Measurements from ENCODE around the gene PDE6B.
"Not testable (repeated sequence)": the region's sequence is repeated elsewhere in the genome, so short reads cannot be mapped to it uniquely, and the experiment has no call there.

The PDE6B gene

GRCh38 chr4:624705-625590, at the start of gene PDE6B:
Gene PDE6B (plus strand): TSS chr4:625573. CDS start chr4:625627, 54 bp downstream.
- DNase-seq (ENCODE audit: low read depth): no peak

DNA sequence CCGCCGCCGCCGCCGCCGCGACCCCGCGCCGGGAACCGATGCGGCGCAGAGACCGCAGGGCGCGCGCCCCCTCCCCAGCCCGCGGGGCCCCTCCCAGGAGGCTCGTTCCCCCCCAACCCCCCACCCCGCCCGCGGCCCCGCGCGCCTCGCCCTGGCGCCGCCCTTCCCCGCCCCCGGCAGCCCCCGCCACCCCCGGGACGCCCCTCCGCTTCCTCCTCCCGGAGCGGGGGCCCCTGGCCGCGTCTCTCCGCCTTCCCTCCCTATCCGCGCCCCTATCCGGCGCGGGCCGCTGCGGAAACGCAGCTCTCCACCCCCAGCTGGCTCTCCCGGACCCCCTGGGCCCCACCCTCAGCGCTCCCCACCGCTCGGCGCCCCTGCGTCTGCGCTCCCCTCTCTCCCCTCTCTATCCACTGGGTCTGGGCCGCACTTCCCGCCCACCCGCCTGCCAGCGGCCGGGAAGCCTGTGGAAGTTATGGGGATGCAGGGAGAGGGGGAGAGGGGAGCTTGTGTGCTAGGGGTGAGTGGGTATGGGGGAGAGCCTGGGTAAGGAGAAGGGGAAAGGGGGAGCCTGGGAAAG, 49.0 kb upstream of the PDE6B start, which contains the start of gene TMEM271:
Gene TMEM271 (minus strand): TSS at position 51 of the 577 bp plus-strand sequence. CDS start 233 bp downstream, outside the sequence.
- DNase-seq (ENCODE audit: low read depth): no peak

DNA sequence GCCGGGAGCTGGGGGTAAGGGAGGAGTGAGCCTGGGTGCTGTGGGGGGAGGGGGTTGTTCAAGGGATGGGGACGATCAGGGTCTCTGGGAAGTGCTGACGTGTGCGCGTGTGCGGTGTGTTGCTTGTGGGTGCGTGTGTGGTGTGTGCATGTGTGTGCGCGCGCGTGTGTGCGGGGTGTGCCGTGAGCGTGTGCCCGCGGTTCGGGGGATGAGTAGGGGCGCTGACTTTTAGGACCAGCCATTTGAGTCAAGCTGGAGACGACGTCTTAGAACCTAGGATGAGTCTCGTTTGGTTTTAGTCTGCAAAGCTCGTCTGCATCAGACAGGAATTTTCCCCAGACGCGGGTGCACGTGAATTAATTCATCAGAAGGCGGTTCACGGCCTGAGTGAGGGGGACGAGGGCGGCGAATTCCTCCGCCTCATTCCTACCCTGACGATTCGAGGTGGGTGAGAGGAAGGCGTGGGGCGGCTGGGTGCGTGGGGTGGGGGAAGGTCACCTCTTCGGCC, 48.3 kb upstream of the PDE6B start:
- no peak for DNase-seq (ENCODE audit: low read depth)

- DNase-seq (ENCODE audit: low read depth): no peak
These were observed 47.6 kb upstream of the PDE6B start for GRCh38 chr4:577499-578450.

DNA sequence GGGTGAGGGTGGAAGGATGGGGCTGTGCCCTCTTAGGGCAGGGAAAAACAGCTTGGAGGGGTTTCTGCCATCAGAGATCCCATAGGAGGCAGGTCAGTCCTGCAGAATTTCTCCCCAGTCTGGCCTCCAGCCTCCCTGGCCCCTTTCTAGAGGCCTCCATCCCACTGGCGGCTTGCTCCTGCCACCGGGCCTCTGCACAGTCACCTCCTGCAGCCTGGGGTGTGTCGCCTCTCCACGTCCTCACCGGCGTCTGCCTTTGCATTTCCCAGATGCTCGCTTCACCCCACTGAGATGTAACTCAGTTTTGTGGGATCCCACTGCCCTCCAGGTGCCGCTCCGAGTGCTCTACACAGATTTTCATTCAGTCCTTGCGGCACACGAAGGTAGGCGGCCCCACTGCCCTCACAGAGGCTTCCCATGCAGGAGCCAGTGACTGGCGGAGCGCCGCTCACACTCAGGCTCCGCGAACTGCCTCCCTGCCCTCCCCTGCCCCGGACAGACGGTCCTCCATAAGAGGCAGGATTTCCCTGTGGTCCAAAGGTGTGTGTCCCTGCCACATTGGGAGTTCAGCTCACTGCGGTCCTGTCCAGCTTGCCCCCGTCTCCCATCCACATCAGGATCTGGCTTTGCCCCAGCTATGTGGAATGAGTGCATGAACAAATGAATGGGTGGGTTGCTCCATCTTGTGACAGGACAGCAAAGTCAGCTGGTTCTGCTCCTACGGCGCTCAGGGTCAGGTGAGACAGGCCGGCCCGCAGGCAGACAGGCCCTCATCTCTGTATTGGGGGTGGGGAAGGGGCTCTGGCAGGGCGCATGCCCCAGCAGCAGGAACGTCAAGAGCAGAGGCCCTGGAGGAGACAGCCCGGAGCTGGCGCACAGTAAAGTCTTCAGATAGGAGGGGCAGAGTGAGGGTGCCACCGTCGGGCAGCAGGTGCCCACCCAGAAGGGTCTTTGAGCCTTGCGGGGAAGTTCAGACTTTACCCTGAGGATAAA, 46.6 kb upstream of the PDE6B start:
- DNase-seq (ENCODE audit: low read depth): no peak

GRCh38 chr4:579543-580175, 45.7 kb upstream of the PDE6B start:
- DNase-seq (ENCODE audit: low read depth): no peak

GRCh38 chr4:581181-581580, 44.2 kb upstream of the PDE6B start:
- DNase-seq (ENCODE audit: low read depth): no peak

- DNase-seq (ENCODE audit: low read depth): no peak
These were observed 43.5 kb upstream of the PDE6B start for GRCh38 chr4:581753-582361.

DNA sequence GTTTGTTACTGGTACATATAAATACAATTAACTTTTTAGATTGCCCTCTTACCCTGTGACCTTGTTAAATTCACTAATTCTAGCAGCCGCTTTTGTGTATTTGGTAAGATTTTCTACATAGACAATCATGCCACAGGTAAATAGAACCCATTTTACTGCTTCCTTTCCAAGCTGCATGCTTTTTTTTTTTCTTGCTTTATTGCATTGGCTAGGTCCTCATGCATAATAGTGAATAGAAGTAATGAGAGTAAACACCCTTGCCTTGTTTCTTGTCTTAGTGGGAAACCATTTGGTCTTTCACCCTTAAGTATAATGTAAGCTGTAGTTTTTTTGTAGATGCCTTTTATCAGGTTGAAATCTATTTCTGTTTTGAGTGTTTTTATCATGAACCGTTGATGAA, 41.6 kb upstream of the PDE6B start:
- DNase-seq (ENCODE audit: low read depth): no peak

- DNase-seq (ENCODE audit: low read depth): no peak
These were observed 37.6 kb upstream of the PDE6B start for GRCh38 chr4:587671-588350.

DNA sequence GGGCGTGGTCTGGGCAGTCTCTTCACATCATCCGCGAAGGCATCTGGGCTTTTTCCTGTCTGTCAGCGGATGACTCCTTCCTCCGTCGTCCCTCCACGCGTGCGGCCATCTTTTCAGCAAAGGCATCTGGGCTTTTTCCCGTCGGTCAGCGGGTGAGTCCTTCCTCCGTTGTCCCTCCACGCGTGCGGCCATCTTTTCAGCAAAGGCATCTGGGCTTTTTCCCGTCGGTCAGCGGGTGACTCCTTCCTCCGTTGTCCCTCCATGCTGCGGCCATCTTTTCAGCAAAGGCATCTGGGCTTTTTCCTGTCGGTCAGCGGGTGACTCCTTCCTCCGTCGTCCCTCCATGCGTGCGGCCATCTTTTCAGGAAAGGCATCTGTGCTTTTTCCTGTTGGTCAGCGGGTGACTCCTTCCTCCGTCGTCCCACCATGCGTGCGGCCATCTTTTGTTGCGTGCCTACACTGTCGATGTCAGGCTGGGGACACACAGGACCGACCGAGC, 37.0 kb upstream of the PDE6B start:
- DNase-seq (ENCODE audit: low read depth): no peak

- DNase-seq (ENCODE audit: low read depth): no peak
These were observed 36.0 kb upstream of the PDE6B start for GRCh38 chr4:589219-589963.

- DNase-seq (ENCODE audit: low read depth): no peak
These were observed 35.0 kb upstream of the PDE6B start for GRCh38 chr4:590313-590841.

- not testable (repeated sequence) for DNase-seq (ENCODE audit: low read depth)
These were observed 33.2 kb upstream of the PDE6B start for GRCh38 chr4:592178-592577.

DNA sequence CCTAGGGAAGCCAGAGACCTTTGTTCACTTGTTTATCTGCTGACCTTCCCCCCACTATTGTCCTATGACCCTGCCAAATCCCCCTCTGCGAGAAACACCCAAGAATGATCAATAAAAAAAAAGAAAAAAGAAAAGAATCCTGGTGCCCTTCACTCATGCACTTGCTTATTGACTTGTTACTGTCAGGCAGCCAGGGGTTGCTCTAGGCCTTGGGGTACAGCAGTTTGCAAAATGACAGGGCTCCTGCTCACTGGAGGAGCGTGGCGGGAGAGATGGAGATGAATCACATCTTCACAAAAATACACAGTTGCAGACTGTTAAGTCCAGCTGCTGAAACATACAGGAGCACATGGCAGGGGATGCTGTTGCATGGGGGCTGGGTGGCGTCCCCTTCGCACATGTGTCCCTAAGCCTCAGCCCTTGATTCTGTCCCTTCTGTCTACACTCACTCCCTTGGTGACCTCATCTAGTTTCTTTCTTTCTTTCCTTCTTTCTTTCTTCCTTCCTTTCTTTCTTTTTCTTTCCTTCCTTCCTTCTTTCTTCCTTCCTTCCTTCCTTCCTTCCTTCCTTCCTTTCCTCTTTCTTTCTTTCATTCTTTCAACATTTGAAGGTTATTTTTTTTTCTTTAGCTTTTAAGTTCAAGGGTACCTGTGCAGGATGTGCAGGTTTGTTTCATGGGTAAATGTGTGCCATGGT, 32.4 kb upstream of the PDE6B start:
- DNase-seq (ENCODE audit: low read depth): no peak

DNA sequence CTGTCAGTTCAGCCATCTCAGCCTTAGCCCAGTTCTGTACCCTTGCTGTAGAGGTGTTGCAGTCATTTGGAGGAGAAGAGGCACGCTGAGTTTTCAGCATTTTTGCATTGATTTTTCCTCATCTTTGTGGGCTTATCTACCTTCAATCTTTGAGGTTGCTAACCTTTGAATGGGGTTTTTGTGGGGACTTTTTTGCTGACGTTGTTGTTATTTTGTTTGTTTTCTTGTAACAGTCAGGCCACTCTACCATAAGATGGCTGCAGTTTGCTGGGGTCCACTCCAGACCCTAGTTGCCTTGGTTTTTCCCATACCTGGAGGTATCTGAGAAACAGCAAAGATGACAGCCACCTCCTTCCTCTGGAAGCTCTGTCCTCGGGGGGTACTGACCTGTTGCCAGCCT, 26.4 kb upstream of the PDE6B start:
- DNase-seq (ENCODE audit: low read depth): no peak

DNA sequence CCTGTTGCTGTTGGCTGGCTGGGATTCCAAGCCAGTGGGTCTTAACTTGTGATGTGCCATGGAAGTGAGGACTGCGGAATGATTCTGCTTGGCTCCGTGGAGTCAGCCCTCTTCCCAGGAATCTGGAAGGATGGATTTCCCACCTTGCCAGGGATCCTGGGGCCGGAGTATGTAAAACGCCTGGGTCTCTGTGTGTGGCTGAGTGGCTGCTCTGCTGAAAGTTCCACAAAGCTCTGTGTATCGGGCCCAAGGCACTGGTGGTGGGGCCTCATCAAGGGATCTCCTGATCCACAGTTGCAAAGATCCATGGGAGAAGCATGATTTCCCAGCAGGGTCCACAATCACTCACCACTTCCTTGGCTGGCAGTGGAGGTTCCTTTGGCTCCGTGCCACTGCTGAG, 25.2 kb upstream of the PDE6B start:
- no peak for DNase-seq (ENCODE audit: low read depth)

Data from GM04503 (cell line).